Measurements from ENCODE around the gene GADL1. TPM values are rescaled to one million over a fixed set of nuclear protein-coding genes. Genes with fewer than 3 reads are reported as not detected.

The GADL1 gene
- total and polyA plus RNA-seq, 4 donors, result 0.01 to 2.4 (median 0.05) TPM

GRCh38 chr3:30810625-30811024, 83.8 kb downstream of the GADL1 start:
- WGBS, 2 donors, result 75 to 80% methylated on average over 6 of the region's 6 CpGs
- DNase-seq, result peak in 2 of 3 donors; percentile 37 to 68

GRCh38 chr3:30805695-30806094, 88.8 kb downstream of the GADL1 start:
- peaks cover 0 to 4% (median 1%) of the 10 kb centered on the region in 5 donors for H3K4me1 ChIP-seq (ENCODE audit: control insufficient read depth in 5 of 5, insufficient read depth in 5 of 5, low read length in 5 of 5)
- no peaks in the 10 kb centered on the region for H3K27me3 ChIP-seq (ENCODE audit: control insufficient read depth in 3 of 3, insufficient read depth in 3 of 3, low read length in 2 of 3)
- ATAC-seq (ENCODE audit: insufficient read depth, low FRiP score), result no peak
- H3K27ac ChIP-seq (ENCODE audit: low read depth in 1 of 2, low read length in 1 of 2), result no peak overlapping the region
- WGBS, 2 donors, result 96 to 98% methylated on average over 6 of the region's 6 CpGs
- no peak overlapping the region for H3K4me3 ChIP-seq
- H3K9ac ChIP-seq (ENCODE audit: insufficient read depth in 1 of 2, low read length in 2 of 2), result no peak overlapping the region
- DNase-seq, result no peak
- H3K9me3 ChIP-seq (ENCODE audit: control insufficient read depth in 4 of 4, insufficient read depth in 3 of 4, low read length in 3 of 4), result no peaks in the 10 kb centered on the region
- TF ChIP-seq, protein P1, sequence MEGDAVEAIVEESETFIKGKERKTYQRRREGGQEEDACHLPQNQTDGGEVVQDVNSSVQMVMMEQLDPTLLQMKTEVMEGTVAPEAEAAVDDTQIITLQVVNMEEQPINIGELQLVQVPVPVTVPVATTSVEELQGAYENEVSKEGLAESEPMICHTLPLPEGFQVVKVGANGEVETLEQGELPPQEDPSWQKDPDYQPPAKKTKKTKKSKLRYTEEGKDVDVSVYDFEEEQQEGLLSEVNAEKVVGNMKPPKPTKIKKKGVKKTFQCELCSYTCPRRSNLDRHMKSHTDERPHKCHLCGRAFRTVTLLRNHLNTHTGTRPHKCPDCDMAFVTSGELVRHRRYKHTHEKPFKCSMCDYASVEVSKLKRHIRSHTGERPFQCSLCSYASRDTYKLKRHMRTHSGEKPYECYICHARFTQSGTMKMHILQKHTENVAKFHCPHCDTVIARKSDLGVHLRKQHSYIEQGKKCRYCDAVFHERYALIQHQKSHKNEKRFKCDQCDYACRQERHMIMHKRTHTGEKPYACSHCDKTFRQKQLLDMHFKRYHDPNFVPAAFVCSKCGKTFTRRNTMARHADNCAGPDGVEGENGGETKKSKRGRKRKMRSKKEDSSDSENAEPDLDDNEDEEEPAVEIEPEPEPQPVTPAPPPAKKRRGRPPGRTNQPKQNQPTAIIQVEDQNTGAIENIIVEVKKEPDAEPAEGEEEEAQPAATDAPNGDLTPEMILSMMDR (IDR thresholded peaks at IDR 0.05; ENCODE audit: control extremely low read depth, extremely low read depth), result no peak
- H3K36me3 ChIP-seq (ENCODE audit: control insufficient read depth in 4 of 4, insufficient read depth in 4 of 4, low read length in 4 of 4), result no peaks in the 10 kb centered on the region

More at GRCh38 chr3:30810625-30811024, 83.8 kb downstream of the GADL1 start:
- H3K4me1 ChIP-seq (ENCODE audit: control insufficient read depth in 5 of 5, insufficient read depth in 5 of 5, low read length in 5 of 5), result peaks cover 0 to 13% (median 7%) of the 10 kb centered on the region in 5 donors
- no peak for ATAC-seq (ENCODE audit: insufficient read depth, low FRiP score)
- H3K4me3 ChIP-seq, result no peak overlapping the region
- H3K27me3 ChIP-seq (ENCODE audit: control insufficient read depth in 3 of 3, insufficient read depth in 3 of 3, low read length in 2 of 3), result no peaks in the 10 kb centered on the region
- H3K9ac ChIP-seq (ENCODE audit: insufficient read depth in 1 of 2, low read length in 2 of 2), result no peak overlapping the region
- no peaks in the 10 kb centered on the region for H3K9me3 ChIP-seq (ENCODE audit: control insufficient read depth in 4 of 4, insufficient read depth in 3 of 4, low read length in 3 of 4)
- no peak overlapping the region for H3K27ac ChIP-seq (ENCODE audit: low read depth in 1 of 2, low read length in 1 of 2)
- H3K36me3 ChIP-seq (ENCODE audit: control insufficient read depth in 4 of 4, insufficient read depth in 4 of 4, low read length in 4 of 4), result no peaks in the 10 kb centered on the region
- TF ChIP-seq, protein P1 (IDR thresholded peaks at IDR 0.05; ENCODE audit: control extremely low read depth, extremely low read depth), result no peak

GRCh38 chr3:30804984-30805383, 89.5 kb downstream of the GADL1 start:
- Histone ChIP-seq H3K27ac (ENCODE audit: low read depth in 1 of 2, low read length in 1 of 2) (no peak overlapping the region), H3K4me3 (no peak overlapping the region), H3K4me1 (ENCODE audit: control insufficient read depth in 5 of 5, insufficient read depth in 5 of 5, low read length in 5 of 5) (no peaks in the 10 kb centered on the region), H3K9ac (ENCODE audit: insufficient read depth in 1 of 2, low read length in 2 of 2) (no peak overlapping the region), H3K27me3 (ENCODE audit: control insufficient read depth in 3 of 3, insufficient read depth in 3 of 3, low read length in 2 of 3) (no peaks in the 10 kb centered on the region), H3K9me3 (ENCODE audit: control insufficient read depth in 4 of 4, insufficient read depth in 3 of 4, low read length in 3 of 4) (no peaks in the 10 kb centered on the region), H3K36me3 (ENCODE audit: control insufficient read depth in 4 of 4, insufficient read depth in 4 of 4, low read length in 4 of 4) (no peaks in the 10 kb centered on the region)
- no peak for ATAC-seq (ENCODE audit: insufficient read depth, low FRiP score)
- DNase-seq, result no peak
- 62 to 67% methylated on average over 3 of the region's 3 CpGs for WGBS, 2 donors
- TF ChIP-seq, protein P1 (IDR thresholded peaks at IDR 0.05; ENCODE audit: control extremely low read depth, extremely low read depth), result no peak

DNA sequence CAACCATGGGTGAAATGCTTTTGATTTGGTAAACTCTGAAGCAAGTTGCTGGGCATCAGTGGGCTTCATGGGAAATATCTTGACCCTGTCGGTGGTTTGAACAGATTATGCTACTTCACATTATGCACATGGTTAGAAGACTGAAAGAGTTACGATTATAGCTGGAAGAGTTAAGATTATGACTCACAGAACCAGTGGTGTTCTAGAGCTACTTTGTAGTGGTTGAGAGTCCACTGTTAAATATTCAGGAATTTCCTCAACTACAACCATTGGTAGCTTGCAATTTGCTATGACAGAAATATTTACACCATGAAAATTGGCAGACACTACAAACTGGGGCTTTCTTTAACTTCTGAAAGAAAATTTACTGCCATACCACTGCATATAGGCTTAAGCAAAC, 99.3 kb downstream of the GADL1 start:
- H3K4me1 ChIP-seq (ENCODE audit: control insufficient read depth in 5 of 5, insufficient read depth in 5 of 5, low read length in 5 of 5), result no peaks in the 10 kb centered on the region
- TF ChIP-seq, protein P1 (IDR thresholded peaks at IDR 0.05; ENCODE audit: control extremely low read depth, extremely low read depth), result no peak
- H3K27ac ChIP-seq (ENCODE audit: low read depth in 1 of 2, low read length in 1 of 2), result no peak overlapping the region
- no peak overlapping the region for H3K9ac ChIP-seq (ENCODE audit: insufficient read depth in 1 of 2, low read length in 2 of 2)
- no peaks in the 10 kb centered on the region for H3K27me3 ChIP-seq (ENCODE audit: control insufficient read depth in 3 of 3, insufficient read depth in 3 of 3, low read length in 2 of 3)
- H3K4me3 ChIP-seq, result no peak overlapping the region
- H3K9me3 ChIP-seq (ENCODE audit: control insufficient read depth in 4 of 4, insufficient read depth in 3 of 4, low read length in 3 of 4), result no peaks in the 10 kb centered on the region
- 91 to 95% methylated on average over 2 of the region's 2 CpGs for WGBS, 2 donors
- H3K36me3 ChIP-seq (ENCODE audit: control insufficient read depth in 4 of 4, insufficient read depth in 4 of 4, low read length in 4 of 4), result no peaks in the 10 kb centered on the region
- ATAC-seq (ENCODE audit: insufficient read depth, low FRiP score) (no peak), DNase-seq (no peak)

Measured in lung (tissue), 12 donors.